Panc1 (cell line): ENCODE data around the gene FBXO17. TPM values are rescaled to one million over a fixed set of nuclear protein-coding genes. Genes with fewer than 3 reads are reported as not detected.
A peak's percentile ranks its signal among the peaks of the same experiment; 100 is the strongest.

Experiments
- ATAC-seq: fragments of 200-7000 bp; cut with Tn5 transposase; 2 replicates; pipeline ENCODE4 v1.9.1; 2020; ENCODE audit warnings: mild to moderate bottlenecking, moderate library complexity
- BruUV-seq: library from RNA; stranded (reverse); fragments of 400-500 nt; replicated peaks from 2 replicates; lab custom pipeline; 2021; lab: Mats Ljungman, UMichigan
- CTCF ChIA-PET: fragments of 300-600 bp; sonication (Branson Sonifier 250); formaldehyde crosslinking; loops from one replicate; lab custom pipeline; 2022; ENCODE audit warnings: antibody characterized with exemption; lab: Charles Lee
- POLR2A ChIA-PET: fragments of 300-600 bp; sonication (Branson Sonifier 250); formaldehyde crosslinking; loops from one replicate; lab custom pipeline; 2022; ENCODE audit warnings: antibody characterized with exemption; lab: Charles Lee
- DNase-seq: peaks from one replicate; pipeline ENCODE4 v3.0.0-alpha.2; 2010; ENCODE audit warnings: low read depth, low spot score
- H3K27ac ChIP-seq: 2 replicates; pipeline ENCODE4 v1.5.1; 2011; ENCODE audit warnings: mild to moderate bottlenecking, low read length, inconsistent platforms
- H3K27me3 ChIP-seq: fragments of 200-500 bp; sonication (Bioruptor generic); 2 replicates; pipeline ENCODE4 v1.6.0; 2014; ENCODE audit warnings: low read length, inconsistent platforms; ENCODE audit not compliant: control insufficient read depth, insufficient read depth
- H3K36me3 ChIP-seq: fragments of 200-500 bp; sonication (Bioruptor generic); 2 replicates; pipeline ENCODE4 v1.5.1; 2014; ENCODE audit warnings: inconsistent platforms, mild to moderate bottlenecking, low read length, moderate library complexity; ENCODE audit not compliant: control insufficient read depth, insufficient read depth
- H3K4me1 ChIP-seq: 2 replicates; pipeline ENCODE4 v1.5.1; 2011; ENCODE audit warnings: inconsistent platforms, mild to moderate bottlenecking, low read length, moderate library complexity; ENCODE audit not compliant: control insufficient read depth, insufficient read depth
- H3K4me3 ChIP-seq, 2 experiments: 2 replicates each; pipeline ENCODE4 v1.5.1; 2011 to 2012; ENCODE audit warnings: low read depth in 2 of 2, low read length in 2 of 2, mild to moderate bottlenecking in 2 of 2, inconsistent platforms in 1 of 2, moderate library complexity in 1 of 2
- H3K9me3 ChIP-seq: fragments of 200-500 bp; sonication (Bioruptor generic); 2 replicates; pipeline ENCODE4 v1.5.1; 2014; ENCODE audit warnings: low read depth, mild to moderate bottlenecking, inconsistent platforms, low read length, moderate library complexity; ENCODE audit not compliant: control insufficient read depth, insufficient read depth
- POLR2AphosphoS5 ChIP-seq: IDR thresholded peaks from 2 replicates; pipeline ENCODE4 v1.6.1; 2012; ENCODE audit warnings: mild to moderate bottlenecking, low read depth, low read length, moderate library complexity
- SIN3A ChIP-seq: IDR thresholded peaks from 2 replicates; pipeline ENCODE4 v1.6.1; 2012; ENCODE audit warnings: low read depth, mild to moderate bottlenecking, low read length, moderate library complexity, borderline replicate concordance; ENCODE audit not compliant: insufficient read depth
- TCF7L2 ChIP-seq: IDR thresholded peaks from 2 replicates; pipeline ENCODE4 v1.6.1; 2011; ENCODE audit warnings: mild to moderate bottlenecking, low read depth, low read length, inconsistent platforms
- in situ Hi-C: cut with HindIII; loops from 2 replicates; pipeline ENCODE4 v1.10.0; 2016; ENCODE audit warnings: low sequenced_read_pairs, low pct_unique_long_range_greater_than_20kb
- intact Hi-C: fragments of 100-400 bp; cut with micrococcal nuclease; formaldehyde crosslinking; loops from one replicate; pipeline ENCODE4 v1.10.0; 2022; ENCODE audit not compliant: unreplicated experiment
- total RNA-seq: library from RNA; stranded (reverse); gene quantifications from one replicate; pipeline ENCODE4 v1.2.1, GENCODE V29; 2021; ENCODE audit not compliant: unreplicated experiment
- TF ChIP-seq, protein P1 (sequence below), 2 experiments: IDR thresholded peaks; 2 replicates each; pipeline ENCODE4 v1.6.1; 2011 to 2012; ENCODE audit warnings: low read depth in 2 of 2, control low read depth in 1 of 2, low read length in 1 of 2, mild to moderate bottlenecking in 1 of 2, moderate library complexity in 1 of 2; ENCODE audit not compliant: insufficient read depth in 1 of 2

The FBXO17 gene
- total RNA-seq, 1 experiment from 2014 or later, result 411 TPM

DNA sequence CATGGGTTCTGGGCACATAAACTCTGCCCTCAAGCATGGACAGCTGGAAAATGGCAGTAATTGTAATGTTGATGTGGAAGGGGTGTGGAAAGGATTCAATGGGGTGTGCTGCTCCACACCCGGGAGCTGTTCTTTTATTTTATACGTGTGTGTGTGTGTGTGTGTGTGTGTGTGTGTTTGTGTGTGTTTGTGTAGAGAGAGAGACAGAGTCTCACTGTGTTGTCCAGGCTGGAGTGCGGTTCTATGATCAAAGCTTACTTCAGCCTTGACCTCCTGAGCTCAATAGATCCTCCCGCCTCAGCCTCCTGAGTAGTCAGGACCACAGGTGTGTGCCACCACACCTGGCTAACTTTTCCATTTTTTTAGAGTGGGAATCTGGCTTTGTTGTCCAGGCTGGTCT, 42.0 kb downstream of the FBXO17 start:
- BruUV-seq, result no TSS peak
- no peak for DNase-seq
- ChIA-PET POLR2A (interaction anchor here (0.6 to 0.7 kb wide), 8 partner anchors 10 to 921 kb away, joined by 3 to 11 read pairs (median 4); no protein-coding TSS in a partner anchor), CTCF (interaction anchor here (0.6 to 0.9 kb wide), 4 partner anchors 33 to 411 kb away, joined by 3 to 6 read pairs (median 4); no protein-coding TSS in a partner anchor)
- Histone ChIP-seq H3K36me3 (peaks cover 6% of the 10 kb centered on the region; the same call in 1 of the 2 replicates), H3K27me3 (no peaks in the 10 kb centered on the region), H3K4me1 (peaks cover 11% of the 10 kb centered on the region), H3K4me3 (no peak overlapping the region), H3K27ac (no peak overlapping the region), H3K9me3 (peaks cover 7% of the 10 kb centered on the region; the same call in 1 of the 2 replicates)
- ATAC-seq, result no peak
- in situ Hi-C loops, result loop anchor here (10.0 kb wide), 3 partner anchors 89 to 409 kb away; partner anchors contain the start of genes HNRNPL and LGALS7
- TF ChIP-seq, protein P1, sequence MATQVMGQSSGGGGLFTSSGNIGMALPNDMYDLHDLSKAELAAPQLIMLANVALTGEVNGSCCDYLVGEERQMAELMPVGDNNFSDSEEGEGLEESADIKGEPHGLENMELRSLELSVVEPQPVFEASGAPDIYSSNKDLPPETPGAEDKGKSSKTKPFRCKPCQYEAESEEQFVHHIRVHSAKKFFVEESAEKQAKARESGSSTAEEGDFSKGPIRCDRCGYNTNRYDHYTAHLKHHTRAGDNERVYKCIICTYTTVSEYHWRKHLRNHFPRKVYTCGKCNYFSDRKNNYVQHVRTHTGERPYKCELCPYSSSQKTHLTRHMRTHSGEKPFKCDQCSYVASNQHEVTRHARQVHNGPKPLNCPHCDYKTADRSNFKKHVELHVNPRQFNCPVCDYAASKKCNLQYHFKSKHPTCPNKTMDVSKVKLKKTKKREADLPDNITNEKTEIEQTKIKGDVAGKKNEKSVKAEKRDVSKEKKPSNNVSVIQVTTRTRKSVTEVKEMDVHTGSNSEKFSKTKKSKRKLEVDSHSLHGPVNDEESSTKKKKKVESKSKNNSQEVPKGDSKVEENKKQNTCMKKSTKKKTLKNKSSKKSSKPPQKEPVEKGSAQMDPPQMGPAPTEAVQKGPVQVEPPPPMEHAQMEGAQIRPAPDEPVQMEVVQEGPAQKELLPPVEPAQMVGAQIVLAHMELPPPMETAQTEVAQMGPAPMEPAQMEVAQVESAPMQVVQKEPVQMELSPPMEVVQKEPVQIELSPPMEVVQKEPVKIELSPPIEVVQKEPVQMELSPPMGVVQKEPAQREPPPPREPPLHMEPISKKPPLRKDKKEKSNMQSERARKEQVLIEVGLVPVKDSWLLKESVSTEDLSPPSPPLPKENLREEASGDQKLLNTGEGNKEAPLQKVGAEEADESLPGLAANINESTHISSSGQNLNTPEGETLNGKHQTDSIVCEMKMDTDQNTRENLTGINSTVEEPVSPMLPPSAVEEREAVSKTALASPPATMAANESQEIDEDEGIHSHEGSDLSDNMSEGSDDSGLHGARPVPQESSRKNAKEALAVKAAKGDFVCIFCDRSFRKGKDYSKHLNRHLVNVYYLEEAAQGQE (IDR thresholded peaks at IDR 0.05; ENCODE audit: insufficient read depth in 1 of 2, low read depth in 2 of 2, low read length in 1 of 2), result no peak
- peak; percentile 54 for TF ChIP-seq POLR2AphosphoS5
- intact Hi-C loops, result loop anchor here (5.0 to 10.0 kb wide), 4 partner anchors 201 to 419 kb away; no protein-coding TSS in a partner anchor

GRCh38 chr19:38932425-38933179, 42.9 kb downstream of the FBXO17 start:
- Histone ChIP-seq H3K27ac (no peak overlapping the region), H3K9me3 (peaks cover 7% of the 10 kb centered on the region; the same call in 1 of the 2 replicates), H3K4me3 (no peak overlapping the region), H3K4me1 (peaks cover 11% of the 10 kb centered on the region), H3K36me3 (peaks cover 6% of the 10 kb centered on the region; the same call in 1 of the 2 replicates), H3K27me3 (no peaks in the 10 kb centered on the region)
- intact Hi-C loops, result loop anchor here (5.0 to 10.0 kb wide), 4 partner anchors 200 to 418 kb away; no protein-coding TSS in a partner anchor
- in situ Hi-C loops, result loop anchor here (10.0 kb wide), 3 partner anchors 88 to 408 kb away; partner anchors contain the start of genes HNRNPL and LGALS7
- no TSS peak for BruUV-seq
- DNase-seq (no peak), ATAC-seq (no peak)
- TF ChIP-seq TCF7L2, result no peak
- peak; percentile 20; the same call in 1 of the 2 replicates for TF ChIP-seq POLR2AphosphoS5
- CTCF ChIA-PET, result interaction anchor here (0.6 to 0.9 kb wide), 2 partner anchors 262 to 282 kb away, joined by 3 to 5 read pairs; no protein-coding TSS in a partner anchor
- POLR2A ChIA-PET, result interaction anchor here (0.5 to 0.7 kb wide), 7 partner anchors 9 to 922 kb away, joined by 3 to 11 read pairs (median 5); no protein-coding TSS in a partner anchor

DNA sequence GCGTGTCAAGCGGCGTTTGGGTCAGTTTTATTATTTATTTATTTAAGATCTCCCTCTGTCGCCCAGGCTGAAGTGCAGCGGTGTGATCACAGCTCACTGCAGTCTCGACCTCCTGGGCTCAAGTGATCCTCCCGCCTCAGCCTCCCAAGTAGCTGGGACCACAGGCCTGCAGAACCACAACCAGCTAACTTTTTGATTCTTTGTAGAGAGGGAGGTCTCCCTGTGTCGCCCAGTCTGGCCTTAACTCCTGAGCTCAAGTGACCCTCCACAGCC, 44.1 kb downstream of the FBXO17 start:
- peaks cover 11% of the 10 kb centered on the region for H3K4me1 ChIP-seq
- intact Hi-C loops, result loop anchor here (5.0 to 10.0 kb wide), 4 partner anchors 199 to 417 kb away; no protein-coding TSS in a partner anchor
- POLR2A ChIA-PET, result interaction anchor here (0.9 kb wide), 1 partner anchor 12 kb away, joined by 3 read pairs; no protein-coding TSS in a partner anchor
- CTCF ChIA-PET, result interaction anchor here (0.7 to 1.5 kb wide), 3 partner anchors 9 to 416 kb away, joined by 3 to 8 read pairs (median 4); no protein-coding TSS in a partner anchor
- H3K36me3 ChIP-seq, result peaks cover 6% of the 10 kb centered on the region; the same call in 1 of the 2 replicates
- peak overlapping the region; percentile 97 for H3K27ac ChIP-seq
- H3K9me3 ChIP-seq, result peaks cover 7% of the 10 kb centered on the region; the same call in 1 of the 2 replicates
- no TSS peak for BruUV-seq
- DNase-seq (no peak), ATAC-seq (no peak)
- in situ Hi-C loops, result loop anchor here (10.0 kb wide), 3 partner anchors 87 to 407 kb away; partner anchors contain the start of genes HNRNPL and LGALS7
- no peaks in the 10 kb centered on the region for H3K27me3 ChIP-seq
- peak overlapping the region; percentile 54 to 87 for H3K4me3 ChIP-seq
- TF ChIP-seq SIN3A (0 out of 2 replicates have a peak, but pooled peaks have one; percentile 16), POLR2AphosphoS5 (no peak)
